Erythroblast (primary cell): ENCODE data around the gene DIAPH2.

Source experiments
- GATA1 ChIP-seq: IDR thresholded peaks from 2 replicates; pipeline ENCODE4 v1.6.1; 2011; ENCODE audit warnings: low read depth, mild to moderate bottlenecking, control low read depth, low read length, moderate library complexity
- POLR2A ChIP-seq: IDR thresholded peaks from 2 replicates; pipeline ENCODE4 v1.6.1; 2011; ENCODE audit warnings: mild to moderate bottlenecking, low read length

- no peak for TF ChIP-seq POLR2A
- TF ChIP-seq GATA1, result no peak
These were observed 576.0 kb downstream of the DIAPH2 start for GRCh38 chrX:97260679-97261078.
